Bronchial epithelial cell (primary cell): ENCODE measurements around the gene RAP2A. TPM values are rescaled to one million over a fixed set of nuclear protein-coding genes. Genes with fewer than 3 reads are reported as not detected.

Source experiments
- DNase-seq: peaks from one replicate; pipeline ENCODE4 v3.0.0-alpha.2; 2010; ENCODE audit warnings: low read depth
- FAIRE-seq: peaks from 2 replicates; lab custom pipeline; 2011; peaks lifted over from hg19 to GRCh38; lab: Jason Lieb, UNC
- H3K27me3 ChIP-seq: 2 replicates; pipeline ENCODE4 v1.5.1; 2011; ENCODE audit warnings: low read length; ENCODE audit not compliant: control insufficient read depth, insufficient read depth
- H3K36me3 ChIP-seq: 2 replicates; pipeline ENCODE4 v1.5.1; 2011; ENCODE audit warnings: low read length; ENCODE audit not compliant: control insufficient read depth, insufficient read depth
- H3K4me3 ChIP-seq: 2 replicates; pipeline ENCODE4 v1.5.1; 2011; ENCODE audit warnings: mild to moderate bottlenecking, low read depth, low read length, control low read depth
- CTCF ChIP-seq: IDR thresholded peaks from 2 replicates; pipeline ENCODE4 v1.5.1; 2011; ENCODE audit warnings: mild to moderate bottlenecking, moderate library complexity, low read length, control low read depth, inconsistent platforms; ENCODE audit not compliant: insufficient read depth, severe bottlenecking
- total RNA-seq: library from RNA; depleted of rRNA; stranded (reverse); fragments of >200 nt; gene quantifications from 2 replicates; pipeline ENCODE4 v1.2.1, GENCODE V29; 2014

Gene RAP2A
- total RNA-seq, 1 donor from 2014 or later, result 47.7 TPM

GRCh38 chr13:97422118-97423054, 11.6 kb upstream of the RAP2A start:
- DNase-seq, result no peak
- no peak for TF ChIP-seq CTCF
- no peak for FAIRE-seq

GRCh38 chr13:97423300-97424045, 10.5 kb upstream of the RAP2A start:
- no peak for TF ChIP-seq CTCF
- DNase-seq, result no peak
- no peak overlapping the region for H3K4me3 ChIP-seq
- no peak for FAIRE-seq
- no peaks in the 10 kb centered on the region for H3K36me3 ChIP-seq
- H3K27me3 ChIP-seq, result no peaks in the 10 kb centered on the region

More at GRCh38 chr13:97422118-97423054, 11.6 kb upstream of the RAP2A start:
- Histone ChIP-seq H3K4me3 (no peak overlapping the region), H3K27me3 (no peaks in the 10 kb centered on the region), H3K36me3 (no peaks in the 10 kb centered on the region)

GRCh38 chr13:97425590-97425989, 8.4 kb upstream of the RAP2A start:
- no peak overlapping the region for H3K4me3 ChIP-seq
- no peak for TF ChIP-seq CTCF
- no peaks in the 10 kb centered on the region for H3K36me3 ChIP-seq
- no peak for DNase-seq
- FAIRE-seq, result no peak
- H3K27me3 ChIP-seq, result no peaks in the 10 kb centered on the region

GRCh38 chr13:97426695-97427094, 7.3 kb upstream of the RAP2A start:
- no peak overlapping the region for H3K4me3 ChIP-seq
- FAIRE-seq, result no peak
- no peaks in the 10 kb centered on the region for H3K27me3 ChIP-seq
- TF ChIP-seq CTCF, result no peak
- no peak for DNase-seq
- no peaks in the 10 kb centered on the region for H3K36me3 ChIP-seq

- FAIRE-seq, result no peak
- TF ChIP-seq CTCF, result no peak
- peak; percentile 0 for DNase-seq
- Histone ChIP-seq H3K27me3 (no peaks in the 10 kb centered on the region), H3K4me3 (no peak overlapping the region), H3K36me3 (no peaks in the 10 kb centered on the region)
Observed at GRCh38 chr13:97429681-97430081, 4.3 kb upstream of the RAP2A start.
